HUES64 (cell line): ENCODE results near the gene ANO7.

ENCODE experiments used
- H3K27ac ChIP-seq: 2 replicates; pipeline ENCODE4 v1.7.0; 2013; ENCODE audit warnings: low read depth, low read length, inconsistent platforms
- H3K27me3 ChIP-seq: 2 replicates; pipeline ENCODE4 v1.6.1; 2013; ENCODE audit warnings: mild to moderate bottlenecking, low read length; ENCODE audit not compliant: insufficient read depth
- H3K36me3 ChIP-seq: 2 replicates; pipeline ENCODE4 v1.6.1; 2013; ENCODE audit warnings: mild to moderate bottlenecking, low read length; ENCODE audit not compliant: insufficient read depth
- H3K4me1 ChIP-seq: 2 replicates; pipeline ENCODE4 v1.6.1; 2013; ENCODE audit warnings: mild to moderate bottlenecking, low read length, moderate library complexity; ENCODE audit not compliant: insufficient read depth
- H3K4me3 ChIP-seq: 2 replicates; pipeline ENCODE4 v1.5.1; 2013; ENCODE audit warnings: mild to moderate bottlenecking, low read length, moderate library complexity
- H3K9ac ChIP-seq: 2 replicates; pipeline ENCODE4 v1.6.1; 2013; ENCODE audit warnings: mild to moderate bottlenecking, low read depth, low read length
- H3K9me3 ChIP-seq: 2 replicates; pipeline ENCODE4 v1.6.1; 2013; ENCODE audit warnings: low read depth, low read length; ENCODE audit not compliant: insufficient read depth
- WGBS: fragments of 150-250, 120-280 bp; methylation state at CpG from one replicate; pipeline ENCODE4 v1.1.7; 2013; ENCODE audit warnings: missing lambda C conversion rate; 5-methylcytosine and 5-hydroxymethylcytosine counted together

ANO7 gene

GRCh38 chr2:241238693-241239198, 50.3 kb downstream of the ANO7 start:
- Histone ChIP-seq H3K9me3 (no peaks in the 10 kb centered on the region), H3K27ac (no peak overlapping the region), H3K27me3 (no peaks in the 10 kb centered on the region), H3K4me3 (no peak overlapping the region), H3K4me1 (no peaks in the 10 kb centered on the region), H3K36me3 (peaks cover 99% of the 10 kb centered on the region), H3K9ac (no peak overlapping the region)
- 93% methylated on average over 5 of the region's 5 CpGs for WGBS

GRCh38 chr2:241239552-241240202, 51.2 kb downstream of the ANO7 start:
- Histone ChIP-seq H3K36me3 (peaks cover 99% of the 10 kb centered on the region), H3K9ac (no peak overlapping the region), H3K4me1 (no peaks in the 10 kb centered on the region), H3K27ac (no peak overlapping the region), H3K9me3 (no peaks in the 10 kb centered on the region), H3K4me3 (no peak overlapping the region), H3K27me3 (no peaks in the 10 kb centered on the region)
- 95% methylated on average over 28 of the region's 28 CpGs for WGBS

- no peak overlapping the region for H3K4me3 ChIP-seq
- H3K9ac ChIP-seq, result no peak overlapping the region
- H3K36me3 ChIP-seq, result peaks cover 99% of the 10 kb centered on the region
- H3K27ac ChIP-seq, result no peak overlapping the region
- H3K4me1 ChIP-seq, result no peaks in the 10 kb centered on the region
- H3K27me3 ChIP-seq, result no peaks in the 10 kb centered on the region
- no peaks in the 10 kb centered on the region for H3K9me3 ChIP-seq
- 96% methylated on average over 21 of the region's 21 CpGs for WGBS
Observed at GRCh38 chr2:241240320-241241004, 52.0 kb downstream of the ANO7 start.

GRCh38 chr2:241241669-241242068, 53.2 kb downstream of the ANO7 start:
- Histone ChIP-seq H3K36me3 (peaks cover 99% of the 10 kb centered on the region), H3K4me1 (no peaks in the 10 kb centered on the region), H3K9ac (no peak overlapping the region), H3K27me3 (no peaks in the 10 kb centered on the region), H3K9me3 (no peaks in the 10 kb centered on the region), H3K27ac (no peak overlapping the region), H3K4me3 (no peak overlapping the region)
- WGBS, result 95% methylated on average over 4 of the region's 4 CpGs

- Histone ChIP-seq H3K36me3 (peaks cover 99% of the 10 kb centered on the region), H3K27ac (no peak overlapping the region)
- 94% methylated on average over 14 of the region's 14 CpGs for WGBS
Observed at GRCh38 chr2:241242306-241242705, 53.8 kb downstream of the ANO7 start.

DNA sequence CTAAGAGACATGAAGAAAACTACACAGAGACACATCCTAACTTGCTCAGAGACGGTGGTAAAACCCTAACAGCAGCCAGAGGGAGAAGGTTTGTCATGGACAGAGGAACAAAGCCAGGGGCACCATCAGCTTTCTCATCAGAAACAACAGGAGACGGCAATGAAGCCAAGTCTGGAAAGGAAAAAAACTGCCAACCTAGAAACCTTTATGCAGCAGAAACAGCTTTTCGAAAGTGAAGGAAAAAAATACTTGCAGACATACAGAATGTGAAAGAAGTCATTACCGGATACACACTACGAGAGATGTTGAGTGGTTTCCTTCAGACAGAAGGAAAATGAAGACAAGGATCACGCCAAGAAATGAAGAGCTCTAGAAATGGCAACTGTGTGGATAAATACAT, 55.9 kb downstream of the ANO7 start:
- 93% methylated on average over 6 of the region's 6 CpGs for WGBS
- H3K36me3 ChIP-seq, result peaks cover 99% of the 10 kb centered on the region
- no peak overlapping the region for H3K27ac ChIP-seq
- no peaks in the 10 kb centered on the region for H3K27me3 ChIP-seq
- no peak overlapping the region for H3K9ac ChIP-seq
- no peaks in the 10 kb centered on the region for H3K4me1 ChIP-seq
- H3K9me3 ChIP-seq, result no peaks in the 10 kb centered on the region
- no peak overlapping the region for H3K4me3 ChIP-seq

More at GRCh38 chr2:241242306-241242705, 53.8 kb downstream of the ANO7 start:
- Histone ChIP-seq H3K9me3 (no peaks in the 10 kb centered on the region), H3K27me3 (no peaks in the 10 kb centered on the region), H3K4me1 (no peaks in the 10 kb centered on the region), H3K9ac (no peak overlapping the region), H3K4me3 (no peak overlapping the region)

DNA sequence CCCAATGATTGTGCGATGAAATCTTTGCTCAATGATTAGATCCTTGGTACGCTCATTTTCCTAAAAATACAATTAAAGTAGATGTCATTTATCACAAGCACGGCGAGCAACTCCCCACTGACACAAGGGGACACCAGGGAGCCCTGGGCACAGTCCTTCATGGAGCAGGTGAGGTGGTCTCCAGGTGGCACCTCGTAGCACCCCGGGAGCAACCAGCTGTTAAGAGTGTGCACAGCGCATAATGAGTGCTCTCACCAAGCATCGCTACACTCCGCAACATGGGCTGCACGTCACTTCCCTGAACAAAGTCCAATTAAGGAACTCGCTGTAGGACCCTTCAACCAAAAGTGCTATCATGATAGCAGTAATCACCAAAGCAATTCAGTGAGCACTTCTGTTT, 59.8 kb downstream of the ANO7 start:
- Histone ChIP-seq H3K27ac (no peak overlapping the region), H3K36me3 (peaks cover 99% of the 10 kb centered on the region)

DNA sequence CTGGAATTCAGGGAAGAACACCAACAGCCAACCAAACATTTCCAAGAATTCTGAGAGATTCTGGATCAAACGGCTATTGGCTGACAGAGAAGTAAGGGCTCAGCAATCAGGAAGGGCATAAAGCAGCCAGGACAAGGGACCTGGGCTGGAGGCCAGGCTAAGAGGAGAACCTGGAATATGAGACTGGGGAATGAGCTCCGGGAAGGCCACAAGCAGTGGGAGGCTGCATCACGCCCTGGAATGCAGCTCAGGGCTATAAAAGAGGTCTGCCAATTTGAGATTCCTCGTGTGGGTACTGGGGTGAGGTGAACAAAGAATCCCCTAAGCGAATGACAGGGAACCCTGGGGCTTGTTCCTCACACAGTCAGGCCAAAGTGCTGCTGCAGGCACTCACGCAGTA, 60.4 kb downstream of the ANO7 start:
- peaks cover 99% of the 10 kb centered on the region for H3K36me3 ChIP-seq
- H3K4me1 ChIP-seq, result no peaks in the 10 kb centered on the region
- no peak overlapping the region for H3K4me3 ChIP-seq
- WGBS, result 91% methylated on average over 6 of the region's 6 CpGs
- H3K9me3 ChIP-seq, result no peaks in the 10 kb centered on the region
- H3K27ac ChIP-seq, result no peak overlapping the region
- no peak overlapping the region for H3K9ac ChIP-seq
- H3K27me3 ChIP-seq, result no peaks in the 10 kb centered on the region

More for the DNA sequence above, 59.8 kb downstream of the ANO7 start:
- H3K9ac ChIP-seq, result no peak overlapping the region
- no peak overlapping the region for H3K4me3 ChIP-seq
- WGBS, result 97% methylated on average over 11 of the region's 11 CpGs
- H3K4me1 ChIP-seq, result no peaks in the 10 kb centered on the region
- H3K9me3 ChIP-seq, result no peaks in the 10 kb centered on the region
- H3K27me3 ChIP-seq, result no peaks in the 10 kb centered on the region

DNA sequence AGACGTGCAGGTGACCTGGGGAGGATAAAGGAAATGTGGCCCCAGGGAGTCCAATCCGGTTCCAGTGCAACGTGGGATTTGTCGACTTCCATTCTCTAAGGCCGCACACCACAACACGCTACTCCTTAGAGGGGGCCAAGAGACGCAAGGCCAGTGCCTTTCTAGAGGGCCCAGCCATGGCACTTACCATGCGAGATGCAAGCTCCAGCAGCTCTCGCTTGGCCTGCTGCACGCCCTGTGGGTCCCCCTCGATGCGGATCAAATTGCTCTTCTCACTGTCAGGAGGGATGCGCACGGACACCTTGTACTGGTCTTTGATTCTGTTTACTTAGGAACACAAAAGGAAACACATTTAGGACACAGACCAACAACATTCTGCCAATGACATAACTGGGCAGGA, 61.2 kb downstream of the ANO7 start:
- WGBS, result 96% methylated on average over 14 of the region's 14 CpGs
- H3K9ac ChIP-seq, result no peak overlapping the region
- no peaks in the 10 kb centered on the region for H3K4me1 ChIP-seq
- H3K9me3 ChIP-seq, result no peaks in the 10 kb centered on the region
- no peak overlapping the region for H3K27ac ChIP-seq
- H3K4me3 ChIP-seq, result no peak overlapping the region
- H3K27me3 ChIP-seq, result no peaks in the 10 kb centered on the region
- H3K36me3 ChIP-seq, result peaks cover 99% of the 10 kb centered on the region

DNA sequence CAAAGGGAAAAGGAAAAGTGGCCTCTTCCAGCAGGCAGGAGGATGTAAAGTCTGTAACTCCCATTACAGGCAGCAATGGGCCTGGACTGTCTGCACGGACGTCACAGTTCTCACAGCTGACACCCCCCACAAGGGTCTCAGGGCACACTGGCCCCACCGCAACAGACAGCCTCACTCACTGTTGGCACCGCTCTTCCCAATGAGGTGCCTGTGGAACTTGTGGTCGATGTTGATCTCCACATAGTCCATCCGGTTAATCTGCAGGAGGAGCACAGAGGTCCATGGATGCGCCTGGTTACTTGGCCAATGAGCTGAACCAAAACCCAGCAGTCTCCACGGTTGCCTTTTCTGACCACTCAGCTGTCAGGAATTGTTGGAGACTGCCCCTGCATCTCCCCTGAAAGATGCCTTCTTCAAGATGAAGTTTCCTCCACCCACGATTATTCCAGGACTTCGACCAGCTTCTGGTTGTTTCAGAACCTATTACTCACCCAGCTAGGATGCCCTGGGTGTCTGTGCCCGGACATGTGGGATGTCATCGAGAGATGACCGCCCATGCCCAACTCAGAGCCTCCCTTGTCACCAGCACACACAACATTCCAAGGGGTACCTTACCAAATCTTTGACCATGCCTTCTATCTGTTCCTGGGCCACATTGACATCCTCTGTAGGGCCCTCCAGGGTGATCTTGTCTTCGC, 64.5 kb downstream of the ANO7 start:
- WGBS, result 96% methylated on average over 14 of the region's 14 CpGs
- H3K9ac ChIP-seq, result no peak overlapping the region
- H3K9me3 ChIP-seq, result no peaks in the 10 kb centered on the region
- H3K27me3 ChIP-seq, result no peaks in the 10 kb centered on the region
- peaks cover 99% of the 10 kb centered on the region for H3K36me3 ChIP-seq
- no peaks in the 10 kb centered on the region for H3K4me1 ChIP-seq
- H3K27ac ChIP-seq, result no peak overlapping the region
- no peak overlapping the region for H3K4me3 ChIP-seq

DNA sequence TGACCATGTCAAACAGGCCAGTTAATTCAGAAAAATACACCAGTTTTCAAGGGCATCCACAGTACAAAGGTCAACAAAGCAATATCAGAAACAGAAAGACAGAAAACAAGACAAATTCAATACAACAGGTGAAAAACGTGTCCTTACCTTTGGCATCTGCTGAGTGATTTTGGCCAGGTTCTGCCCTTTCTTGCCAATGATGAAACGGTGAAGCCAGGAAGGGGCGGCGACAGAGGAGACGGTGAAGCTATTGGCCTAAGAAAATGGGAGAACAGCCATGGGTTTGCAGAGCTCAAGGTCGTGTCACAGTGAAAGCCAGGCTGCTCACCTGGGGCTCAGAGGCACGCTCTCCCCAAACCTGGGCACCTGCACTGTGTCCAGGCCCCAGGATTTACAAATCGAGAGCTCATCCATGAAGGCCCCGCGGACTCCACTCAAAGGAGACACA, 66.5 kb downstream of the ANO7 start:
- H3K27me3 ChIP-seq, result no peaks in the 10 kb centered on the region
- peaks cover 96% of the 10 kb centered on the region for H3K36me3 ChIP-seq
- H3K9me3 ChIP-seq, result no peaks in the 10 kb centered on the region
- WGBS, result 96% methylated on average over 10 of the region's 10 CpGs
- no peak overlapping the region for H3K27ac ChIP-seq
- H3K4me1 ChIP-seq, result no peaks in the 10 kb centered on the region
- H3K9ac ChIP-seq, result no peak overlapping the region
- H3K4me3 ChIP-seq, result no peak overlapping the region
